ENCODE results near the gene CYP19A1. TPM values are rescaled to one million over a fixed set of nuclear protein-coding genes. Genes with fewer than 3 reads are reported as not detected.

The CYP19A1 gene
- total and polyA plus RNA-seq, 2 of the 8 experiments (the other 6 are each of a cell fraction or from before 2014, with no cell fraction given): not detected

DNA sequence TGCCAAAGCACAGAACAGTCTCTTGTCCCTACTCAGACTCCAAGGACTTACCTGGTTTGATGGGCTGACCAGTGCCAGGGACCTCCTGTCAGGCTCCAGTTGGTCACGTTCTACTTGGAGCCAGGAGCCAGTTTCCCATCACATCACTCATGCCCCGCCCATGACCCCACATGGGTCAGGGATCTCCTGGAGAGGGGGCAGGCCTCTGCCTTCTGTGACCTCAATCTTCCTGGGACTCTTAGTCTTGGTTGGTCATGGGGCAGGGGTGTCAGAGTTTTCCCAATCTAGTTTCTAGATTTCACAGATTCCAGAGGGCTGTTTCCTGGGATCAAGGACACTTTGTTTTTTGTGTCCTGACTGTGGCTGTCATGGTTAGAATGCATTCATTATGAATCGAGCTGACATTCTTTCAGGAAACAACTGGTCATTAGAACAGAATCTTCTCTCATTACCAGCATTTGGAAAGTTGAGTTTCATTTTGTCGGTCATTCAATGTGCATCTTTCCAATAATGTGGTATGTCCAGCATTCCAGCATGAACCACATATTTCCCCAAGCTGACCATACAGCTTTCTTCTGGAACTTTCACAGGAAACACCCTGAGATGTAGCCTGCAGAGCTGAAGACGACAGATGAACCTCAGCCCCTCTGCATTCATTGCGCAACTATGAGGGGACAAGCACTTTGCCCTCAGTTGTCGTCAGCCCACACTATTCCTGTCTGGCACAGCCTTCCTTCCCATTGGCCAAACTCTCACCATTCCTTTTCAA is 19.8 kb downstream of the CYP19A1 start:
- no peak for FAIRE-seq
- no peak overlapping the region for H2AK5ac ChIP-seq (ENCODE audit: low read depth, low read length)
- H3K79me1 ChIP-seq (ENCODE audit: low read depth, low read length): no peaks in the 10 kb centered on the region
- no peak overlapping the region for H3K27ac ChIP-seq (ENCODE audit: low read depth, low read length)
- POLR2A ChIA-PET (ENCODE audit: partially characterized antibody): interaction anchor here (0.7 kb wide), 1 partner anchor 45 kb away, joined by 3 read pairs; no protein-coding TSS in a partner anchor
- H3K27me3 ChIP-seq (replicated peaks in 1 of 4; ENCODE audit: control insufficient read depth in 3 of 4, extremely low read depth in 1 of 4, insufficient read depth in 3 of 4, low read length in 3 of 4): no peaks in the 10 kb centered on the region
- no peak overlapping the region for H3K23ac ChIP-seq (ENCODE audit: insufficient read length)
- H2BK20ac ChIP-seq (ENCODE audit: low read length): no peak overlapping the region
- no peak overlapping the region for H4K5ac ChIP-seq (ENCODE audit: insufficient read length, low read depth, low read length)
- H3K56ac ChIP-seq (replicated peaks; ENCODE audit: insufficient read length, low read depth, low read length): no peak overlapping the region
- H3K4ac ChIP-seq (replicated peaks; ENCODE audit: insufficient read length, low read depth, low read length): no peak overlapping the region
- no peaks in the 10 kb centered on the region for H3K23me2 ChIP-seq (ENCODE audit: low read depth, low read length)
- H4K8ac ChIP-seq (ENCODE audit: extremely low read depth, insufficient read depth, low read length): no peak overlapping the region
- no peaks in the 10 kb centered on the region for H4K20me1 ChIP-seq (replicated peaks in 1 of 2; ENCODE audit: control insufficient read depth in 1 of 2, insufficient read depth in 2 of 2, low read length in 2 of 2)
- H2BK120ac ChIP-seq (replicated peaks; ENCODE audit: low read depth, low read length): no peak overlapping the region
- H3K4me1 ChIP-seq (replicated peaks in 1 of 4; ENCODE audit: control insufficient read depth in 3 of 4, insufficient read depth in 4 of 4, low read length in 3 of 4): no peaks in the 10 kb centered on the region
- WGBS, 2 experiments (ENCODE audit: extremely low coverage in 1 of 2, insufficient coverage in 1 of 2, insufficient read length in 1 of 2, insufficient replicate concordance in 2 of 2, low coverage in 1 of 2, low lambda C conversion rate in 2 of 2, missing lambda C conversion rate in 1 of 2): 91% methylated on average over 7 of the region's 7 CpGs; no CpG with 5 or more reads in 1 of the 2 experiments
- no peak overlapping the region for H4K91ac ChIP-seq (replicated peaks; ENCODE audit: insufficient read length, low read length)
- CTCF ChIA-PET (ENCODE audit: partially characterized antibody): interaction anchor here (0.6 to 1.7 kb wide), 7 partner anchors 16 to 962 kb away, joined by 3 to 5 read pairs (median 3); no protein-coding TSS in a partner anchor
- H3K18ac ChIP-seq (ENCODE audit: extremely low read depth, low read length): no peak overlapping the region
- H2BK5ac ChIP-seq (ENCODE audit: low read depth, low read length): no peak overlapping the region
- peak; percentile 94 for TF ChIP-seq CEBPB (IDR thresholded peaks at IDR 0.05; ENCODE audit: low read depth, low read length)
- no peak for TF ChIP-seq JUN (IDR thresholded peaks at IDR 0.05; ENCODE audit: low read depth, low read length)
- no peak overlapping the region for H2BK12ac ChIP-seq (ENCODE audit: low read depth, low read length)
- H3K4me2 ChIP-seq (ENCODE audit: insufficient read depth in 1 of 2, low read depth in 2 of 2, low read length in 2 of 2): no peak overlapping the region
- no peaks in the 10 kb centered on the region for H3K9me3 ChIP-seq (ENCODE audit: insufficient read depth in 2 of 2, low read depth in 1 of 2, low read length in 1 of 2)
- no peaks in the 10 kb centered on the region; a peak in 1 of 8 replicates for H3K36me3 ChIP-seq (ENCODE audit: control insufficient read depth in 2 of 4, insufficient read depth in 4 of 4, low read length in 3 of 4)
- H2AFZ ChIP-seq (ENCODE audit: low read length): no peak overlapping the region
- no peak for DNase-seq (ENCODE audit: low read depth in 1 of 2, low spot score in 2 of 2)
- no peak overlapping the region for H2BK15ac ChIP-seq (ENCODE audit: low read length)
- no peak overlapping the region for H3K4me3 ChIP-seq (ENCODE audit: extremely low read depth in 1 of 4, insufficient read depth in 2 of 4, low read depth in 3 of 4, low read length in 4 of 4)
- no peak overlapping the region for H3K9ac ChIP-seq (replicated peaks in 1 of 4; ENCODE audit: extremely low read depth in 1 of 4, low read depth in 3 of 4, low read length in 3 of 4)
- no peak overlapping the region for H3K14ac ChIP-seq (ENCODE audit: insufficient read length)
- H3K79me2 ChIP-seq (ENCODE audit: control insufficient read depth in 1 of 2, insufficient read depth in 2 of 2, low read length in 2 of 2): no peaks in the 10 kb centered on the region
